Astrocyte (in vitro differentiated cells and primary cell): ENCODE results near the gene CYB561D2. TPM values are rescaled to one million over a fixed set of nuclear protein-coding genes. Genes with fewer than 3 reads are reported as not detected.

Experiments used
- DNase-seq: peaks from one replicate; pipeline ENCODE4 v3.0.0-alpha.2; 2010; ENCODE audit warnings: low read depth
- FAIRE-seq: peaks from 2 replicates; lab custom pipeline; 2011; peaks lifted over from hg19 to GRCh38; lab: Jason Lieb, UNC
- H2AFZ ChIP-seq: 2 replicates; pipeline ENCODE4 v1.6.0; 2012; ENCODE audit warnings: low read depth, low read length, inconsistent platforms
- H3K27ac ChIP-seq: 2 replicates; pipeline ENCODE4 v1.5.1; 2011; ENCODE audit warnings: low read depth, low read length, inconsistent platforms
- H3K27me3 ChIP-seq: 2 replicates; pipeline ENCODE4 v1.6.0; 2011; ENCODE audit warnings: low read length, inconsistent platforms; ENCODE audit not compliant: insufficient read depth
- H3K36me3 ChIP-seq: 2 replicates; pipeline ENCODE4 v1.5.1; 2011; ENCODE audit warnings: low read length, inconsistent platforms; ENCODE audit not compliant: insufficient read depth
- H3K4me1 ChIP-seq: 2 replicates; pipeline ENCODE4 v1.5.1; 2011; ENCODE audit warnings: low read length, inconsistent platforms; ENCODE audit not compliant: insufficient read depth
- H3K4me2 ChIP-seq: 2 replicates; pipeline ENCODE4 v1.6.0; 2012; ENCODE audit warnings: low read length, inconsistent platforms
- H3K4me3 ChIP-seq: 2 replicates; pipeline ENCODE4 v1.5.1; 2011; ENCODE audit warnings: low read depth, mild to moderate bottlenecking, low read length, inconsistent platforms; ENCODE audit not compliant: insufficient read depth
- H3K79me2 ChIP-seq: 2 replicates; pipeline ENCODE4 v1.6.0; 2012; ENCODE audit warnings: mild to moderate bottlenecking, low read length, inconsistent platforms; ENCODE audit not compliant: insufficient read depth
- H3K9ac ChIP-seq: 2 replicates; pipeline ENCODE4 v1.6.0; 2012; ENCODE audit warnings: mild to moderate bottlenecking, low read length, inconsistent platforms
- H3K9me3 ChIP-seq: 2 replicates; pipeline ENCODE4 v1.5.1; 2012; ENCODE audit warnings: low read depth, mild to moderate bottlenecking, low read length, inconsistent platforms; ENCODE audit not compliant: insufficient read depth
- H4K20me1 ChIP-seq: 2 replicates; pipeline ENCODE4 v1.6.0; 2012; ENCODE audit warnings: low read length, inconsistent platforms; ENCODE audit not compliant: insufficient read depth
- H3K27ac Mint-ChIP-seq: one replicate; pipeline ENCODE4 v1.8.0; 2021; ENCODE audit warnings: mild to moderate bottlenecking, mixed read lengths; ENCODE audit not compliant: unreplicated experiment
- H3K27me3 Mint-ChIP-seq: one replicate; pipeline ENCODE4 v1.8.0; 2021; ENCODE audit warnings: low read depth, mixed read lengths; ENCODE audit not compliant: unreplicated experiment
- H3K36me3 Mint-ChIP-seq: one replicate; pipeline ENCODE4 v1.8.0; 2021; ENCODE audit warnings: low read depth, mixed read lengths; ENCODE audit not compliant: unreplicated experiment
- H3K4me1 Mint-ChIP-seq: one replicate; pipeline ENCODE4 v1.8.0; 2021; ENCODE audit warnings: low read depth, mixed read lengths; ENCODE audit not compliant: unreplicated experiment
- H3K4me3 Mint-ChIP-seq: one replicate; pipeline ENCODE4 v1.8.0; 2021; ENCODE audit warnings: mild to moderate bottlenecking, moderate library complexity, mixed read lengths; ENCODE audit not compliant: unreplicated experiment
- H3K9me3 Mint-ChIP-seq: one replicate; pipeline ENCODE4 v1.8.0; 2021; ENCODE audit warnings: mild to moderate bottlenecking, mixed read lengths; ENCODE audit not compliant: unreplicated experiment
- EZH2 ChIP-seq: IDR thresholded peaks from 2 replicates; pipeline ENCODE4 v1.6.1; 2012; ENCODE audit warnings: mild to moderate bottlenecking, low read length, inconsistent platforms; ENCODE audit not compliant: insufficient read depth
- total RNA-seq: library from RNA; stranded (reverse); gene quantifications from 2 replicates; pipeline ENCODE4 v1.2.1, GENCODE V29; 2021
- TF ChIP-seq, protein P1 (sequence below): IDR thresholded peaks from 2 replicates; pipeline ENCODE4 v1.5.1; 2011; ENCODE audit warnings: low read depth, mild to moderate bottlenecking, inconsistent platforms, low read length, moderate library complexity; ENCODE audit not compliant: insufficient read depth

Gene CYB561D2
- total RNA-seq, 1 donor from 2014 or later: 19.4 TPM

DNA sequence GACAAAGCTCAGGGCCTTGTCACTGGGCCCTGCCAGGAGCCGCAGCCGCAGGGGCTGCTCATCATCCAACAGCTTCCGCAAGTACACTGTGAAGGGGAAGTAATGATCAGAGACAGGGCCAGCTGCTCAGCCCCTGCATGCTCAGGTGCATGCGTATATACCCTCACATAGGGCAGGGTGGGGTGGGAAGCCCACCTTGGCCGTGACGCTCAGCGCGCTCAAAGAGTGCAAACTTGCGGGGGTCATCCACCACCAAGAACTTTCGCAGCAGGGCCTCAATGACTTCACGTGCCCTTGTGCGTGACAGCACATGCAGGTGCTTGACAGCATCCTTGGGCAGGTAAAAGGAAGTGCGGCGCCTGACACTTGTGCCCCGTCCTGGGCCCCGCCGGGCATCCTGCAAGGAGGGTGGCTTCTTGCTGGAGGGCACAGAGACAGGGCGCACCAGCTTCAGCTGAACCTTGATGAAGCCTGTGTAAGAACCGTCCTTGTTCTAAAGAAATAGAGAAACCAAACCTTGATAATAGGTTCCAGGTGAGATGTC, 19.2 kb upstream of the CYB561D2 start:
- Mint-ChIP-seq H3K4me3 (no peak overlapping the region), H3K36me3 (peaks cover 9% of the 10 kb centered on the region), H3K4me1 (peaks cover 24% of the 10 kb centered on the region), H3K27me3 (no peaks in the 10 kb centered on the region), H3K9me3 (no peaks in the 10 kb centered on the region), H3K27ac (no peak overlapping the region)
- no peak for TF ChIP-seq EZH2
- TF ChIP-seq, protein P1, sequence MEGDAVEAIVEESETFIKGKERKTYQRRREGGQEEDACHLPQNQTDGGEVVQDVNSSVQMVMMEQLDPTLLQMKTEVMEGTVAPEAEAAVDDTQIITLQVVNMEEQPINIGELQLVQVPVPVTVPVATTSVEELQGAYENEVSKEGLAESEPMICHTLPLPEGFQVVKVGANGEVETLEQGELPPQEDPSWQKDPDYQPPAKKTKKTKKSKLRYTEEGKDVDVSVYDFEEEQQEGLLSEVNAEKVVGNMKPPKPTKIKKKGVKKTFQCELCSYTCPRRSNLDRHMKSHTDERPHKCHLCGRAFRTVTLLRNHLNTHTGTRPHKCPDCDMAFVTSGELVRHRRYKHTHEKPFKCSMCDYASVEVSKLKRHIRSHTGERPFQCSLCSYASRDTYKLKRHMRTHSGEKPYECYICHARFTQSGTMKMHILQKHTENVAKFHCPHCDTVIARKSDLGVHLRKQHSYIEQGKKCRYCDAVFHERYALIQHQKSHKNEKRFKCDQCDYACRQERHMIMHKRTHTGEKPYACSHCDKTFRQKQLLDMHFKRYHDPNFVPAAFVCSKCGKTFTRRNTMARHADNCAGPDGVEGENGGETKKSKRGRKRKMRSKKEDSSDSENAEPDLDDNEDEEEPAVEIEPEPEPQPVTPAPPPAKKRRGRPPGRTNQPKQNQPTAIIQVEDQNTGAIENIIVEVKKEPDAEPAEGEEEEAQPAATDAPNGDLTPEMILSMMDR: no peak
- Histone ChIP-seq H3K4me3 (no peak overlapping the region), H3K9me3 (no peaks in the 10 kb centered on the region), H3K79me2 (peaks cover 82% of the 10 kb centered on the region), H2AFZ (no peak overlapping the region), H3K4me2 (no peak overlapping the region), H3K27ac (no peak overlapping the region), H3K9ac (no peak overlapping the region), H3K27me3 (no peaks in the 10 kb centered on the region), H3K4me1 (peaks cover 39% of the 10 kb centered on the region), H3K36me3 (peaks cover 29% of the 10 kb centered on the region), H4K20me1 (peaks cover 66% of the 10 kb centered on the region)
- DNase-seq: no peak
- FAIRE-seq: no peak

DNA sequence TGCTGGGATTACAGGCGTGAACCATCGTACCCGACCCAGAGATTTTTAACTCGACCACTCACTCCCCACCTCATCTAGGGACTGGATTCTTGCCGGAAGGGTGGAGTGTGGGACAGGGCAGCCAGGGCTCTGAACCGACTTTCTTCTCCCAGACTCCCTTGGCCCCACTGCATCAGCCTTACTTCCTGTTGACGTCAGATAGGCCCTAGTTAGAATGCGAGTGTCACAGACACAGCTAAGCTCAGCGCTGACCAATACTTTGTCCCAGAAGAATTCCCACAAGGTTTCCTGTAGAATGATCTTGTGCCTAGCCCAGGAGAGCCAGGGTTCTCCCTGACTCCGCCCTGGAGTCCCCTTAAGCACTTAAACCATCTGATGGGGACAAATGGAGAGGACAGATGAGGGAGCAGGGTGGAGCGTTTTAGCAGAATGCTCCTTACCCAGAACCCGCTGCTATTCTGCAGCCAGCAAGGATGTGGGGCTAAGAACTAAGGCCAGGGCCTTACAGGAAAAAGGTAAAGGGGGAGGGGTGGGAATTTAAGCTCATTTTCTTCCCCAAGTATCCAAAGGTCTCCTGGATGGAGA, 16.8 kb upstream of the CYB561D2 start:
- DNase-seq (no peak), FAIRE-seq (no peak)
- peaks cover 32% of the 10 kb centered on the region for H3K4me1 ChIP-seq
- peaks cover 9% of the 10 kb centered on the region for H3K36me3 Mint-ChIP-seq
- H3K9me3 ChIP-seq: no peaks in the 10 kb centered on the region
- peak overlapping the region; percentile 88 for H3K27ac Mint-ChIP-seq
- peaks cover 66% of the 10 kb centered on the region for H4K20me1 ChIP-seq
- peaks cover 29% of the 10 kb centered on the region for H3K36me3 ChIP-seq
- H3K27me3 Mint-ChIP-seq: no peaks in the 10 kb centered on the region
- peaks cover 22% of the 10 kb centered on the region for H3K4me1 Mint-ChIP-seq
- no peaks in the 10 kb centered on the region for H3K9me3 Mint-ChIP-seq
- peak overlapping the region; percentile 69 for H3K27ac ChIP-seq
- TF ChIP-seq, protein P1: no peak
- no peak for TF ChIP-seq EZH2
- H2AFZ ChIP-seq: no peak overlapping the region
- peak overlapping the region; percentile 65 for H3K9ac ChIP-seq
- peak overlapping the region; percentile 68 for H3K4me3 Mint-ChIP-seq
- no peaks in the 10 kb centered on the region for H3K27me3 ChIP-seq
- no peak overlapping the region for H3K4me3 ChIP-seq
- peaks cover 73% of the 10 kb centered on the region for H3K79me2 ChIP-seq
- H3K4me2 ChIP-seq: peak overlapping the region; percentile 94
